CD14-positive monocyte (primary cell): ENCODE data around the gene CDKL2. TPM values are rescaled to one million over a fixed set of nuclear protein-coding genes. Genes with fewer than 3 reads are reported as not detected.

Experiments used
- DNase-seq, 3 donors: peaks; one replicate each; pipeline ENCODE4 v3.0.0-alpha.2; 2011 to 2022
- H2AFZ ChIP-seq: 2 replicates; pipeline ENCODE4 v1.6.0; 2012; ENCODE audit warnings: mild to moderate bottlenecking, low read depth, low read length, inconsistent platforms; ENCODE audit not compliant: insufficient read depth, poor library complexity, severe bottlenecking
- H3K27ac ChIP-seq, 2 donors: 1 replicate in 1 of 2; 2 replicates in 1 of 2; pipeline ENCODE4 v1.5.1; 2012 to 2013; ENCODE audit warnings: low read length in 2 of 2, control low read depth in 1 of 2, inconsistent platforms in 1 of 2, low read depth in 1 of 2, mild to moderate bottlenecking in 1 of 2
- H3K27me3 ChIP-seq, 2 donors: one replicate each; pipeline versions ENCODE4 v1.6.0 to v1.6.1; 2011 to 2013; ENCODE audit warnings: low read length in 2 of 2; ENCODE audit not compliant: control insufficient read depth in 2 of 2, insufficient read depth in 2 of 2
- H3K36me3 ChIP-seq, 2 donors: replicated peaks in 1 of 2; 1 replicate in 1 of 2; 2 replicates in 1 of 2; pipeline versions ENCODE4 v1.5.1 to v1.6.1; 2012 to 2013; ENCODE audit warnings: low read length in 2 of 2, control low read depth in 1 of 2, inconsistent platforms in 1 of 2, mild to moderate bottlenecking in 1 of 2; ENCODE audit not compliant: insufficient read depth in 2 of 2, control insufficient read depth in 1 of 2
- H3K4me1 ChIP-seq, 2 donors: 1 replicate in 1 of 2; 2 replicates in 1 of 2; pipeline versions ENCODE4 v1.5.1 to v1.6.1; 2012 to 2013; ENCODE audit warnings: low read length in 2 of 2, control low read depth in 1 of 2, inconsistent platforms in 1 of 2, mild to moderate bottlenecking in 1 of 2, moderate library complexity in 1 of 2; ENCODE audit not compliant: insufficient read depth in 2 of 2, control insufficient read depth in 1 of 2
- H3K4me2 ChIP-seq: replicated peaks from 2 replicates; pipeline ENCODE3; 2012; ENCODE audit warnings: low read length, moderate library complexity, mild to moderate bottlenecking; ENCODE audit not compliant: poor library complexity, severe bottlenecking; ENCODE audit errors: extremely low read depth
- H3K4me3 ChIP-seq, 3 experiments: fragments of 200-600 bp in 1 of 3; sonication (generic) in 1 of 3; replicated peaks in 1 of 3; 1 replicate in 2 of 3; 2 replicates in 1 of 3; pipeline ENCODE4 v1.5.1; 2011 to 2013; ENCODE audit warnings: low read length in 3 of 3, mild to moderate bottlenecking in 3 of 3, control low read depth in 2 of 3, low read depth in 2 of 3, inconsistent platforms in 1 of 3, moderate library complexity in 1 of 3
- H3K79me2 ChIP-seq: 2 replicates; pipeline ENCODE4 v1.6.0; 2012; ENCODE audit warnings: mild to moderate bottlenecking, control low read depth, inconsistent platforms, low read length, moderate library complexity; ENCODE audit not compliant: insufficient read depth
- H3K9ac ChIP-seq: 2 replicates; pipeline ENCODE4 v1.6.0; 2017; ENCODE audit warnings: low read length, mild to moderate bottlenecking; ENCODE audit not compliant: insufficient read depth, poor library complexity, severe bottlenecking
- H3K9me3 ChIP-seq, 2 donors: replicated peaks in 1 of 2; 1 replicate in 1 of 2; 2 replicates in 1 of 2; pipeline versions ENCODE4 v1.5.1 to v1.6.1; 2012 to 2013; ENCODE audit warnings: low read length in 2 of 2, control low read depth in 1 of 2; ENCODE audit not compliant: control insufficient read depth in 1 of 2, insufficient read depth in 1 of 2
- H4K20me1 ChIP-seq: 2 replicates; pipeline ENCODE4 v1.6.0; 2012; ENCODE audit warnings: mild to moderate bottlenecking, low read length, control low read depth, moderate library complexity; ENCODE audit not compliant: insufficient read depth
- H3K27ac Mint-ChIP-seq, 7 donors: one replicate each; pipeline ENCODE4 v1.8.0; 2020; ENCODE audit warnings: mild to moderate bottlenecking in 7 of 7, mixed read lengths in 7 of 7, moderate library complexity in 6 of 7, inconsistent platforms in 2 of 7
- H3K27me3 Mint-ChIP-seq, 3 donors: one replicate each; pipeline ENCODE4 v1.8.0; 2021 to 2022; ENCODE audit warnings: low read depth in 3 of 3, mild to moderate bottlenecking in 3 of 3, mixed read lengths in 3 of 3, moderate library complexity in 3 of 3, inconsistent platforms in 1 of 3
- H3K36me3 Mint-ChIP-seq, 2 donors: one replicate each; pipeline ENCODE4 v1.8.0; 2020; ENCODE audit warnings: mixed read lengths in 2 of 2, inconsistent platforms in 1 of 2, mild to moderate bottlenecking in 1 of 2
- H3K4me1 Mint-ChIP-seq: one replicate; pipeline ENCODE4 v1.8.0; 2020; ENCODE audit warnings: mild to moderate bottlenecking, mixed read lengths
- H3K4me3 Mint-ChIP-seq, 2 donors: one replicate each; pipeline ENCODE4 v1.8.0; 2020; ENCODE audit warnings: mild to moderate bottlenecking in 2 of 2, mixed read lengths in 2 of 2, moderate library complexity in 1 of 2
- H3K9me3 Mint-ChIP-seq, 7 donors: one replicate each; pipeline ENCODE4 v1.8.0; 2020 to 2022; ENCODE audit warnings: mixed read lengths in 7 of 7, mild to moderate bottlenecking in 6 of 7, moderate library complexity in 6 of 7, inconsistent platforms in 2 of 7
- WGBS: methylation state at CpG from one replicate; pipeline ENCODE4 v1.1.5; 2013; ENCODE audit warnings: missing lambda C conversion rate; ENCODE audit not compliant: insufficient coverage; 5-methylcytosine and 5-hydroxymethylcytosine counted together
- intact Hi-C, 2 donors: fragments of 100-400 bp; cut with micrococcal nuclease; formaldehyde crosslinking; loops; one replicate each; pipeline versions ENCODE4 v1.15.0 to v1.15.1; 2023
- polyA plus RNA-seq, 3 donors: library from polyadenylated mRNA; depleted of rRNA in 1 of 3; unstranded in 2 of 3; stranded (reverse) in 1 of 3; fragments of 300-500 nt in 2 of 3; fragments of >200 nt in 1 of 3; fragmentation: Illumina TruSeq in 2 of 3; gene quantifications; 1 replicate in 2 of 3; 2 replicates in 1 of 3; pipeline ENCODE4 v1.2.3, GENCODE V29; 2012 to 2021
- TF ChIP-seq, protein P1 (sequence below): fragments of 200-600 bp; IDR thresholded peaks from one replicate; pipeline ENCODE4 v1.8.0; 2022; ENCODE audit warnings: antibody characterized with exemption, mild to moderate bottlenecking

Gene CDKL2
- polyA plus RNA-seq, 3 donors, result not detected

DNA sequence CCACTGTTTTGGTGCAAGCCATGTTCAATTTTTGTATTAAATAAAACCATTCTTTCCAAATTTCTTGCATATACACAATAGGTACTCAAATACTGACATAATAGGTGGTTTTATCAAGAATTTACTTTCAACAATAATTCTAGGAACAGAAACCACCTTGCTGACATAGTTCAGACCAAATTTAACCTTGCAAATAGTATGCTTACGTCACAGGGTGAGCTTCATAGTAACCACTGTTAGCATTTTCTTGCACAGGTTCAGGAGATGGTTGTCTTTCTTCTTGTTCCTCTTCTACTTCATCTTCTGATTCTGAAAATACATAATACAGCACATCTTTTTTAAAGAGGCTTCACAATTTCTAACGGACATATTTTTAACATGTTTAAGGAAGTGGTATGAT, 25.2 kb upstream of the CDKL2 start:
- Histone ChIP-seq H3K79me2 (peaks cover 46% of the 10 kb centered on the region), H3K27ac (no peak overlapping the region), H3K4me3 (no peak overlapping the region), H3K27me3 (no peaks in the 10 kb centered on the region), H3K4me2 (no peak overlapping the region), H3K36me3 (peaks cover 86 to 100% of the 10 kb centered on the region in 2 donors), H4K20me1 (peaks cover 45% of the 10 kb centered on the region), H3K9me3 (no peaks in the 10 kb centered on the region), H3K9ac (no peak overlapping the region), H3K4me1 (no peaks in the 10 kb centered on the region), H2AFZ (no peak overlapping the region)
- intact Hi-C loops, result no loop called here
- Mint-ChIP-seq H3K36me3 (peaks cover 65 to 74% of the 10 kb centered on the region in 2 donors), H3K9me3 (no peaks in the 10 kb centered on the region), H3K4me1 (no peaks in the 10 kb centered on the region), H3K27me3 (no peaks in the 10 kb centered on the region), H3K4me3 (no peak overlapping the region), H3K27ac (no peak overlapping the region)
- no peak for DNase-seq
- TF ChIP-seq, protein P1, sequence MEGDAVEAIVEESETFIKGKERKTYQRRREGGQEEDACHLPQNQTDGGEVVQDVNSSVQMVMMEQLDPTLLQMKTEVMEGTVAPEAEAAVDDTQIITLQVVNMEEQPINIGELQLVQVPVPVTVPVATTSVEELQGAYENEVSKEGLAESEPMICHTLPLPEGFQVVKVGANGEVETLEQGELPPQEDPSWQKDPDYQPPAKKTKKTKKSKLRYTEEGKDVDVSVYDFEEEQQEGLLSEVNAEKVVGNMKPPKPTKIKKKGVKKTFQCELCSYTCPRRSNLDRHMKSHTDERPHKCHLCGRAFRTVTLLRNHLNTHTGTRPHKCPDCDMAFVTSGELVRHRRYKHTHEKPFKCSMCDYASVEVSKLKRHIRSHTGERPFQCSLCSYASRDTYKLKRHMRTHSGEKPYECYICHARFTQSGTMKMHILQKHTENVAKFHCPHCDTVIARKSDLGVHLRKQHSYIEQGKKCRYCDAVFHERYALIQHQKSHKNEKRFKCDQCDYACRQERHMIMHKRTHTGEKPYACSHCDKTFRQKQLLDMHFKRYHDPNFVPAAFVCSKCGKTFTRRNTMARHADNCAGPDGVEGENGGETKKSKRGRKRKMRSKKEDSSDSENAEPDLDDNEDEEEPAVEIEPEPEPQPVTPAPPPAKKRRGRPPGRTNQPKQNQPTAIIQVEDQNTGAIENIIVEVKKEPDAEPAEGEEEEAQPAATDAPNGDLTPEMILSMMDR, result no peak
- no CpG with 5 or more reads among the region's 2 CpGs for WGBS

DNA sequence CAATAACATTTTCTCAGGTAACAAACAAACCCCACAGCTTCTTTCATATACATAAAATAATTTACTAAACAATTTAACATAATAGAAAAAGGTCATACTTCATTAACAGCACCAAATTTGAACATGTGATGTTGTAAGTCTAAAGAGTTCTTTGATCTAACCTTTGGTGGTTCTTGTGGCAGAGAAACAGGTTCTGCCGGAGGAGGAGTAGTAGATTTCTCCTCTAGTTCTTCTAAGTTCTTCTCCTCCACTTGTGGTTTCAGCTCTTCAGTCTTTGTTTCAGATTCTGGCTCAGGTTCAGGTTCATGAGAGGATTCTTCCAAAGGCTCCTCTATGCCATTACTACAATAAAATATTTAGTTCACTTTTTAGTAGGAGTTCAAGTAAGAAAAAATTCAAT, 24.6 kb upstream of the CDKL2 start:
- Mint-ChIP-seq H3K4me1 (no peaks in the 10 kb centered on the region), H3K36me3 (peaks cover 68 to 80% of the 10 kb centered on the region in 2 donors), H3K9me3 (no peaks in the 10 kb centered on the region), H3K4me3 (no peak overlapping the region), H3K27me3 (no peaks in the 10 kb centered on the region), H3K27ac (no peak overlapping the region)
- H3K9me3 ChIP-seq, result no peaks in the 10 kb centered on the region
- H3K36me3 ChIP-seq, result peaks cover 81 to 100% of the 10 kb centered on the region in 2 donors
- H3K27me3 ChIP-seq, result no peaks in the 10 kb centered on the region
- DNase-seq, result no peak
- H3K9ac ChIP-seq, result no peak overlapping the region
- peaks cover 46% of the 10 kb centered on the region for H3K79me2 ChIP-seq
- TF ChIP-seq, protein P1, result no peak
- H3K4me2 ChIP-seq, result no peak overlapping the region
- whole genome bisulfite sequencing, result no CpG with 5 or more reads among the region's 1 CpG
- intact Hi-C loops, result no loop called here
- H2AFZ ChIP-seq, result no peak overlapping the region
- H4K20me1 ChIP-seq, result peaks cover 39% of the 10 kb centered on the region
- H3K4me3 ChIP-seq, result no peak overlapping the region
- H3K27ac ChIP-seq, result no peak overlapping the region
- H3K4me1 ChIP-seq, result no peaks in the 10 kb centered on the region
